ENCODE measurements around the gene ARMC9.

DNA sequence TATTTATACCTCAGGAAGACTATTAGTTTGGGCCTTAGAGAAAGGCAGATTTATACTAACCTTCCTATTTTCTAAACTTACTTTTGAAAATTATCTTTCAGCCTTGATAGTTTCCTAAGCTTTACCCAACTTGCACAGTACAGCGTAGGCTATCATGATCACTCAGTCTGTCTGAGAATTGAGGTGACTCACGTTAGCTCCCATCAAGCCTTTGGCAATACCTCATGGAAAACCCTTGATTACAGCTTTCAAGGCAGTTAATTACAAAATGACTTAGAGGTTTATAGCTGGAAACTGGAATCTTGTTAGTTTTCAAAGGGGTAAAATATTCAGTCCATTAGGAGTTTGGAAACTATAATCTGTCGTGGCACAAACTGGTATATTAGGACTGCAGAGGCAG lies 26.4 kb upstream of the ARMC9 start:
- TF ChIP-seq EZH2 (IDR thresholded peaks at IDR 0.05; ENCODE audit: insufficient read depth, poor library complexity, severe bottlenecking) (no peak), EZH2phosphoT487 (IDR thresholded peaks at IDR 0.05; ENCODE audit: insufficient read depth, low read depth) (no peak)
